HepG2 (cell line): ENCODE measurements around the gene SUSD3. TPM values are rescaled to one million over a fixed set of nuclear protein-coding genes. Genes with fewer than 3 reads are reported as not detected.

Source experiments
- ETV6 ChIP-seq: sonication (generic); formaldehyde crosslinking; conservative IDR thresholded peaks from 2 replicates; pipeline ENCODE4 v1.4.0; 2020; ENCODE audit warnings: missing genetic modification reagents
- GPN1 ChIP-seq: sonication (generic); formaldehyde crosslinking; IDR thresholded peaks from 2 replicates; pipeline ENCODE4 v1.5.1; 2020; ENCODE audit warnings: missing genetic modification reagents, borderline replicate concordance
- MAZ ChIP-seq, 2 experiments: sonication (generic) in 1 of 2; formaldehyde crosslinking in 1 of 2; IDR thresholded peaks; 2 replicates each; pipeline versions ENCODE4 v1.5.0 to v1.6.1; 2012 to 2020; ENCODE audit warnings: low read depth in 2 of 2, mild to moderate bottlenecking in 2 of 2, borderline replicate concordance in 1 of 2, improper control_type of control experiment in 1 of 2, low read length in 1 of 2, missing genetic modification reagents in 1 of 2, moderate library complexity in 1 of 2
- NR2F6 ChIP-seq, 2 experiments: IDR thresholded peaks; 2 replicates each; pipeline ENCODE4 v1.6.1; 2016; ENCODE audit warnings: antibody characterized with exemption in 1 of 2, mild to moderate bottlenecking in 1 of 2
- POGZ ChIP-seq: sonication (generic); formaldehyde crosslinking; IDR thresholded peaks from 2 replicates; pipeline ENCODE4 v1.4.0; 2020; ENCODE audit warnings: mild to moderate bottlenecking, missing genetic modification reagents
- YY1 ChIP-seq: IDR thresholded peaks from 2 replicates; pipeline ENCODE4 v1.6.1; 2011; ENCODE audit warnings: low read length, low read depth, moderate library complexity, mild to moderate bottlenecking; ENCODE audit not compliant: insufficient read depth, insufficient replicate concordance
- ZBTB21 ChIP-seq: sonication (generic); formaldehyde crosslinking; IDR thresholded peaks from 2 replicates; pipeline ENCODE4 v1.4.0; 2020; ENCODE audit warnings: missing genetic modification reagents
- ZNF629 ChIP-seq: sonication (generic); formaldehyde crosslinking; conservative IDR thresholded peaks from 2 replicates; pipeline ENCODE4 v1.5.0; 2020; ENCODE audit warnings: missing genetic modification reagents
- ZNF883 ChIP-seq: sonication (generic); formaldehyde crosslinking; IDR thresholded peaks from 2 replicates; pipeline ENCODE4 v1.5.1; 2020; ENCODE audit warnings: mild to moderate bottlenecking, missing genetic modification reagents; ENCODE audit errors: not compliant biosample characterization
- ZSCAN25 ChIP-seq: sonication (generic); formaldehyde crosslinking; IDR thresholded peaks from 2 replicates; pipeline ENCODE4 v1.8.0; 2022; ENCODE audit warnings: mild to moderate bottlenecking, missing genetic modification reagents
- polyA plus RNA-seq, 8 experiments: library from polyadenylated mRNA; depleted of rRNA in 3 of 8; stranded (reverse) in 7 of 8; unstranded in 1 of 8; fragments of >200 nt; fragmentation: Illumina TruSeq in 4 of 8; extraction: Trizol in 4 of 8; gene quantifications; 2 replicates each; pipeline versions ENCODE4 v1.2.1 to v1.2.3, GENCODE V29; 2011 to 2016; ENCODE audit warnings: low read depth in 4 of 8, missing spikeins in 1 of 8, mixed read lengths in 1 of 8; ENCODE audit not compliant: insufficient read depth in 1 of 8
- total RNA-seq, 5 experiments: library from RNA; depleted of rRNA; stranded (reverse); fragments of >200 nt; fragmentation: Illumina TruSeq; extraction: Trizol; gene quantifications; 2 replicates each; pipeline ENCODE4 v1.2.3, GENCODE V29; 2016; ENCODE audit warnings: low read depth in 1 of 5
- TF ChIP-seq, protein P1 (sequence below): sonication (generic); formaldehyde crosslinking; IDR thresholded peaks from 2 replicates; pipeline ENCODE4 v1.4.0; 2020; ENCODE audit warnings: missing genetic modification reagents, borderline replicate concordance
- TF ChIP-seq, protein P2 (sequence below): sonication (generic); formaldehyde crosslinking; IDR thresholded peaks from 2 replicates; pipeline ENCODE4 v1.4.0; 2020; ENCODE audit warnings: missing genetic modification reagents
- TF ChIP-seq, protein P3 (sequence below): sonication (generic); formaldehyde crosslinking; IDR thresholded peaks from 2 replicates; pipeline ENCODE4 v1.5.1; 2020; ENCODE audit warnings: missing genetic modification reagents, mild to moderate bottlenecking, borderline replicate concordance
- TF ChIP-seq, protein P4 (sequence below): sonication (generic); formaldehyde crosslinking; IDR thresholded peaks from 2 replicates; pipeline ENCODE4 v1.4.0; 2020; ENCODE audit warnings: missing genetic modification reagents, borderline replicate concordance

Gene SUSD3
- total and polyA plus RNA-seq, 2 of the 13 experiments (the other 11 are each of a cell fraction or from before 2014, with no cell fraction given): 7.0 to 9.1 TPM

DNA sequence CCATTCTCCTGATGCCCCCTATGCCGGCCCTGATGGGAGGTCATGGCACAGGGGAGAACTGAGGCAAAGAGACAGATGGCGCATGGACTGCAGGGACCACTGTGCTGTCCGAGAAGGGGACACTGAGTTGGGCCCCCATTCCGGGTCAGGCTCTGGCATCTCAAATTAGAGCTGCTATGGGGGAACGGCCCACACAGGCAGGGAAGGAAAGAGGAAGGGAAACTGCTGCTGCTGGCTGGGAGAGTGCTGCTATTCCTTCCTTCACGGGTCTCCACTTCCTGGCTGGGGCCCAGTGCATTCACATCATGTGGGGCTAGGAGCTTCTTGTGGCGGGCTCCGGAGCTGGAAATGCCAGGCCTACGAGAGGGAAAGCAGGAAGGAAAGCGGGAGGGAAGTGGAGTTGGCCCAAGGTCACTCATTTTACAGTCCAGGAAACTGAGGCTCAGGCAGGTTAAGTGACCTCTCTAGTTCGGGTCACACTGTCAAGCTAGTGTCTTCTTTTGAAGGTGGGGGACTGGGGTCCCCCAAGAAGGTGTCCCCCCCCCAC is 36.2 kb downstream of the SUSD3 start (continued):
- TF ChIP-seq, protein P1, sequence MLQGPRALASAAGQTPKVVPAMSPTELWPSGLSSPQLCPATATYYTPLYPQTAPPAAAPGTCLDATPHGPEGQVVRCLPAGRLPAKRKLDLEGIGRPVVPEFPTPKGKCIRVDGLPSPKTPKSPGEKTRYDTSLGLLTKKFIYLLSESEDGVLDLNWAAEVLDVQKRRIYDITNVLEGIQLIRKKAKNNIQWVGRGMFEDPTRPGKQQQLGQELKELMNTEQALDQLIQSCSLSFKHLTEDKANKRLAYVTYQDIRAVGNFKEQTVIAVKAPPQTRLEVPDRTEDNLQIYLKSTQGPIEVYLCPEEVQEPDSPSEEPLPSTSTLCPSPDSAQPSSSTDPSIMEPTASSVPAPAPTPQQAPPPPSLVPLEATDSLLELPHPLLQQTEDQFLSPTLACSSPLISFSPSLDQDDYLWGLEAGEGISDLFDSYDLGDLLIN (CRISPR knock-in tag): no peak
- TF ChIP-seq MAZ (IDR thresholded peaks at IDR 0.05; ENCODE audit: borderline replicate concordance, low read depth, low read length): no peak
- TF ChIP-seq MAZ (CRISPR knock-in tag; IDR thresholded peaks at IDR 0.05; ENCODE audit: low read depth): no peak
- no peak for TF ChIP-seq GPN1 (CRISPR knock-in tag)
- no peak for TF ChIP-seq ZBTB21 (CRISPR knock-in tag)
- TF ChIP-seq, protein P2, sequence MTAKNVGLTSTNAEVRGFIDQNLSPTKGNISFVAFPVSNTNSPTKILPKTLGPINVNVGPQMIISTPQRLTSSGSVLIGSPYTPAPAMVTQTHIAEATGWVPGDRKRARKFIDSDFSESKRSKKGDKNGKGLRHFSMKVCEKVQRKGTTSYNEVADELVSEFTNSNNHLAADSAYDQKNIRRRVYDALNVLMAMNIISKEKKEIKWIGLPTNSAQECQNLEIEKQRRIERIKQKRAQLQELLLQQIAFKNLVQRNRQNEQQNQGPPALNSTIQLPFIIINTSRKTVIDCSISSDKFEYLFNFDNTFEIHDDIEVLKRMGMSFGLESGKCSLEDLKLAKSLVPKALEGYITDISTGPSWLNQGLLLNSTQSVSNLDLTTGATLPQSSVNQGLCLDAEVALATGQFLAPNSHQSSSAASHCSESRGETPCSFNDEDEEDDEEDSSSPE: no peak
- TF ChIP-seq, protein P3, sequence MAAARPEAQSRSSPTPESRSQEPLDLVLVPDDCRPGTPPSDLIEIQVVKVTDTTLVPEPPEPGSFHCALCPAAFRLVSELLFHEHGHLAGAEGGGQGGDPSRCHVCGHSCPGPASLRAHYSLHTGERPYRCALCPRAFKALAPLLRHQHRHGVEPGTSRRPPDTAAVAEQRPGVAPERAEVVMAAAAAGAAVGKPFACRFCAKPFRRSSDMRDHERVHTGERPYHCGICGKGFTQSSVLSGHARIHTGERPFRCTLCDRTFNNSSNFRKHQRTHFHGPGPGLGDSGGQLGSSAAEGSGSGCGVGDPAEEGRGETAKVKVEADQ: 0 out of 2 replicates have a peak, but pooled peaks have one; percentile 51
- no peak for TF ChIP-seq ETV6 (CRISPR knock-in tag)
- TF ChIP-seq ZSCAN25 (CRISPR knock-in tag): 0 out of 2 replicates have a peak, but pooled peaks have one; percentile 10
- no peak for TF ChIP-seq YY1
- TF ChIP-seq ZNF883: peak; percentile 17
- TF ChIP-seq POGZ (CRISPR knock-in tag): no peak
- peak; percentile 75 for TF ChIP-seq ZNF629 (CRISPR knock-in tag)
- TF ChIP-seq, protein P4, sequence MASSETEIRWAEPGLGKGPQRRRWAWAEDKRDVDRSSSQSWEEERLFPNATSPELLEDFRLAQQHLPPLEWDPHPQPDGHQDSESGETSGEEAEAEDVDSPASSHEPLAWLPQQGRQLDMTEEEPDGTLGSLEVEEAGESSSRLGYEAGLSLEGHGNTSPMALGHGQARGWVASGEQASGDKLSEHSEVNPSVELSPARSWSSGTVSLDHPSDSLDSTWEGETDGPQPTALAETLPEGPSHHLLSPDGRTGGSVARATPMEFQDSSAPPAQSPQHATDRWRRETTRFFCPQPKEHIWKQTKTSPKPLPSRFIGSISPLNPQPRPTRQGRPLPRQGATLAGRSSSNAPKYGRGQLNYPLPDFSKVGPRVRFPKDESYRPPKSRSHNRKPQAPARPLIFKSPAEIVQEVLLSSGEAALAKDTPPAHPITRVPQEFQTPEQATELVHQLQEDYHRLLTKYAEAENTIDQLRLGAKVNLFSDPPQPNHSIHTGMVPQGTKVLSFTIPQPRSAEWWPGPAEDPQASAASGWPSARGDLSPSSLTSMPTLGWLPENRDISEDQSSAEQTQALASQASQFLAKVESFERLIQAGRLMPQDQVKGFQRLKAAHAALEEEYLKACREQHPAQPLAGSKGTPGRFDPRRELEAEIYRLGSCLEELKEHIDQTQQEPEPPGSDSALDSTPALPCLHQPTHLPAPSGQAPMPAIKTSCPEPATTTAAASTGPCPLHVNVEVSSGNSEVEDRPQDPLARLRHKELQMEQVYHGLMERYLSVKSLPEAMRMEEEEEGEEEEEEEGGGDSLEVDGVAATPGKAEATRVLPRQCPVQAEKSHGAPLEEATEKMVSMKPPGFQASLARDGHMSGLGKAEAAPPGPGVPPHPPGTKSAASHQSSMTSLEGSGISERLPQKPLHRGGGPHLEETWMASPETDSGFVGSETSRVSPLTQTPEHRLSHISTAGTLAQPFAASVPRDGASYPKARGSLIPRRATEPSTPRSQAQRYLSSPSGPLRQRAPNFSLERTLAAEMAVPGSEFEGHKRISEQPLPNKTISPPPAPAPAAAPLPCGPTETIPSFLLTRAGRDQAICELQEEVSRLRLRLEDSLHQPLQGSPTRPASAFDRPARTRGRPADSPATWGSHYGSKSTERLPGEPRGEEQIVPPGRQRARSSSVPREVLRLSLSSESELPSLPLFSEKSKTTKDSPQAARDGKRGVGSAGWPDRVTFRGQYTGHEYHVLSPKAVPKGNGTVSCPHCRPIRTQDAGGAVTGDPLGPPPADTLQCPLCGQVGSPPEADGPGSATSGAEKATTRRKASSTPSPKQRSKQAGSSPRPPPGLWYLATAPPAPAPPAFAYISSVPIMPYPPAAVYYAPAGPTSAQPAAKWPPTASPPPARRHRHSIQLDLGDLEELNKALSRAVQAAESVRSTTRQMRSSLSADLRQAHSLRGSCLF (CRISPR knock-in tag): no peak
- 0 out of 2 replicates have a peak, but pooled peaks have one; percentile 18 for TF ChIP-seq NR2F6 (IDR thresholded peaks at IDR 0.05)
- TF ChIP-seq NR2F6 (CRISPR knock-in tag; IDR thresholded peaks at IDR 0.05): no peak
- TF ChIP-seq, all 625 proteins: peak for 13
